HG03064 (cell line): ENCODE measurements around the gene INA.

ENCODE experiments used
- ATAC-seq: cut with Tn5 transposase; IDR thresholded peaks from one replicate; pipeline ENCODE4 v1.9.1; 2021; ENCODE audit warnings: low read depth; ENCODE audit not compliant: unreplicated experiment

Gene INA

GRCh38 chr10:103265717-103266329 is 11.1 kb upstream of the INA start:
- no peak for ATAC-seq

GRCh38 chr10:103273041-103273441 is 3.9 kb upstream of the INA start:
- no peak for ATAC-seq

GRCh38 chr10:103276251-103276895 is 565 bp upstream of the INA start:
- no peak for ATAC-seq

GRCh38 chr10:103277713-103278536 is 987 bp downstream of the INA start:
- ATAC-seq = no peak

- no peak for ATAC-seq
These were observed 1.5 kb downstream of the INA start for GRCh38 chr10:103278537-103278823.

- ATAC-seq = no peak
These were observed 1.9 kb downstream of the INA start for GRCh38 chr10:103278862-103279298.

GRCh38 chr10:103280031-103280430 is 3.1 kb downstream of the INA start:
- no peak for ATAC-seq

- ATAC-seq = no peak
These were observed 3.6 kb downstream of the INA start for GRCh38 chr10:103280506-103280905.

GRCh38 chr10:103281753-103282152 is 4.8 kb downstream of the INA start:
- no peak for ATAC-seq

- ATAC-seq = no peak
These were observed 6.0 kb downstream of the INA start for GRCh38 chr10:103282961-103283360.

GRCh38 chr10:103284170-103284569 is 7.2 kb downstream of the INA start:
- no peak for ATAC-seq

- ATAC-seq = no peak
These were observed 11.1 kb downstream of the INA start for GRCh38 chr10:103287992-103288391.

- no peak for ATAC-seq
These were observed 14.7 kb downstream of the INA start for GRCh38 chr10:103291588-103291987.

- ATAC-seq = no peak
These were observed 18.6 kb downstream of the INA start for GRCh38 chr10:103295374-103296015.

- no peak for ATAC-seq
These were observed 30.7 kb downstream of the INA start for GRCh38 chr10:103307594-103307993.

GRCh38 chr10:103310197-103310596 is 33.3 kb downstream of the INA start:
- no peak for ATAC-seq

- no peak for ATAC-seq
These were observed 39.1 kb downstream of the INA start for GRCh38 chr10:103316087-103316486.

GRCh38 chr10:103327906-103328305 is 51.0 kb downstream of the INA start:
- ATAC-seq = no peak

GRCh38 chr10:103333934-103334520 is 57.1 kb downstream of the INA start:
- ATAC-seq = no peak

- ATAC-seq = no peak
These were observed 57.6 kb downstream of the INA start for GRCh38 chr10:103334567-103334966.

GRCh38 chr10:103336370-103336769 is 59.4 kb downstream of the INA start:
- ATAC-seq = no peak
